ENCODE results near the gene ADH1B. TPM values are rescaled to one million over a fixed set of nuclear protein-coding genes. Genes with fewer than 3 reads are reported as not detected.
"Not testable (repeated sequence)": the region's sequence is repeated elsewhere in the genome, so short reads cannot be mapped to it uniquely, and the experiment has no call there.

ADH1B gene
- total RNA-seq (2014; rRNA removed; shearing (Covaris generic)) = not detected in 2 replicates
- polyA plus RNA-seq (2015; cell fraction: cytosol; rRNA removed) = not detected in 2 replicates
- not detected in 2 replicates for polyA plus RNA-seq (2015; cell fraction: nucleus; rRNA removed)

- DNase-seq (ENCODE audit: low read depth, low spot score) = no peak
- in situ Hi-C loops (cut with HindIII; ENCODE audit: low pct_unique_long_range_greater_than_20kb, low sequenced_read_pairs) = no loop called here
Observed at GRCh38 chr4:99321241-99322191, at the start of gene ADH1B. TSS of gene ADH1B (minus strand) at chr4:99321401. CDS start at chr4:99321331, 70 bp downstream.

GRCh38 chr4:99367817-99368216, 46.6 kb upstream of the ADH1B start:
- DNase-seq (ENCODE audit: low read depth, low spot score); in situ Hi-C loops (cut with HindIII; ENCODE audit: low pct_unique_long_range_greater_than_20kb, low sequenced_read_pairs): not testable (repeated sequence)

- DNase-seq (ENCODE audit: low read depth, low spot score) = no peak
- in situ Hi-C loops (cut with HindIII; ENCODE audit: low pct_unique_long_range_greater_than_20kb, low sequenced_read_pairs) = no loop called here
Observed at GRCh38 chr4:99366491-99366890, 45.3 kb upstream of the ADH1B start.

GRCh38 chr4:99362768-99363167, 41.6 kb upstream of the ADH1B start:
- in situ Hi-C loops (cut with HindIII; ENCODE audit: low pct_unique_long_range_greater_than_20kb, low sequenced_read_pairs) = no loop called here
- no peak for DNase-seq (ENCODE audit: low read depth, low spot score)

GRCh38 chr4:99361899-99362275, 40.7 kb upstream of the ADH1B start:
- in situ Hi-C loops (cut with HindIII; ENCODE audit: low pct_unique_long_range_greater_than_20kb, low sequenced_read_pairs) = no loop called here
- DNase-seq (ENCODE audit: low read depth, low spot score) = no peak

- no peak for DNase-seq (ENCODE audit: low read depth, low spot score)
- in situ Hi-C loops (cut with HindIII; ENCODE audit: low pct_unique_long_range_greater_than_20kb, low sequenced_read_pairs) = no loop called here
Observed at GRCh38 chr4:99361268-99361898, 40.2 kb upstream of the ADH1B start.

- DNase-seq (ENCODE audit: low read depth, low spot score) = no peak
- in situ Hi-C loops (cut with HindIII; ENCODE audit: low pct_unique_long_range_greater_than_20kb, low sequenced_read_pairs) = no loop called here
Observed at GRCh38 chr4:99359480-99360204, 38.4 kb upstream of the ADH1B start.

- in situ Hi-C loops (cut with HindIII; ENCODE audit: low pct_unique_long_range_greater_than_20kb, low sequenced_read_pairs) = no loop called here
- no peak for DNase-seq (ENCODE audit: low read depth, low spot score)
Observed at GRCh38 chr4:99357948-99358347, 36.7 kb upstream of the ADH1B start.

- in situ Hi-C loops (cut with HindIII; ENCODE audit: low pct_unique_long_range_greater_than_20kb, low sequenced_read_pairs) = no loop called here
- no peak for DNase-seq (ENCODE audit: low read depth, low spot score)
Observed at GRCh38 chr4:99356992-99357391, 35.8 kb upstream of the ADH1B start.

- in situ Hi-C loops (cut with HindIII; ENCODE audit: low pct_unique_long_range_greater_than_20kb, low sequenced_read_pairs) = not testable (repeated sequence)
Observed at GRCh38 chr4:99356149-99356548, 34.9 kb upstream of the ADH1B start.

GRCh38 chr4:99352602-99353537, 31.7 kb upstream of the ADH1B start, which contains the start of gene ADH1C:
TSS of gene ADH1C (minus strand) at chr4:99352746. CDS start at chr4:99352675, 71 bp downstream.
- no peak for DNase-seq (ENCODE audit: low read depth, low spot score)

More at GRCh38 chr4:99356149-99356548, 34.9 kb upstream of the ADH1B start:
- not testable (repeated sequence) for DNase-seq (ENCODE audit: low read depth, low spot score)

GRCh38 chr4:99351487-99351886, 30.3 kb upstream of the ADH1B start:
- in situ Hi-C loops (cut with HindIII; ENCODE audit: low pct_unique_long_range_greater_than_20kb, low sequenced_read_pairs) = no loop called here
- DNase-seq (ENCODE audit: low read depth, low spot score) = no peak

More at GRCh38 chr4:99352602-99353537, 31.7 kb upstream of the ADH1B start, which contains the start of gene ADH1C:
- in situ Hi-C loops (cut with HindIII; ENCODE audit: low pct_unique_long_range_greater_than_20kb, low sequenced_read_pairs) = no loop called here

GRCh38 chr4:99349338-99349737, 28.1 kb upstream of the ADH1B start:
- in situ Hi-C loops (cut with HindIII; ENCODE audit: low pct_unique_long_range_greater_than_20kb, low sequenced_read_pairs) = no loop called here
- no peak for DNase-seq (ENCODE audit: low read depth, low spot score)

- in situ Hi-C loops (cut with HindIII; ENCODE audit: low pct_unique_long_range_greater_than_20kb, low sequenced_read_pairs); DNase-seq (ENCODE audit: low read depth, low spot score): not testable (repeated sequence)
Observed at GRCh38 chr4:99342624-99343023, 21.4 kb upstream of the ADH1B start.

- in situ Hi-C loops (cut with HindIII; ENCODE audit: low pct_unique_long_range_greater_than_20kb, low sequenced_read_pairs) = no loop called here
- no peak for DNase-seq (ENCODE audit: low read depth, low spot score)
Observed at GRCh38 chr4:99341426-99341825, 20.2 kb upstream of the ADH1B start.

GRCh38 chr4:99339172-99339571, 18.0 kb upstream of the ADH1B start:
- DNase-seq (ENCODE audit: low read depth, low spot score) = no peak
- in situ Hi-C loops (cut with HindIII; ENCODE audit: low pct_unique_long_range_greater_than_20kb, low sequenced_read_pairs) = no loop called here

GRCh38 chr4:99336553-99336952, 15.4 kb upstream of the ADH1B start:
- in situ Hi-C loops (cut with HindIII; ENCODE audit: low pct_unique_long_range_greater_than_20kb, low sequenced_read_pairs) = no loop called here
- DNase-seq (ENCODE audit: low read depth, low spot score) = no peak
